IPS-18a (cell line): ENCODE results near the gene C1orf52.

ENCODE experiments used
- H3K27ac ChIP-seq: one replicate; pipeline ENCODE4 v1.5.1; 2013; ENCODE audit warnings: low read length
- H3K27me3 ChIP-seq: one replicate; pipeline ENCODE4 v1.6.1; 2013; ENCODE audit warnings: mild to moderate bottlenecking, low read length; ENCODE audit not compliant: control insufficient read depth, insufficient read depth
- H3K36me3 ChIP-seq: one replicate; pipeline ENCODE4 v1.6.1; 2013; ENCODE audit warnings: low read depth, low read length; ENCODE audit not compliant: control insufficient read depth
- H3K4me1 ChIP-seq: one replicate; pipeline ENCODE4 v1.6.1; 2013; ENCODE audit warnings: low read depth, low read length; ENCODE audit not compliant: control insufficient read depth
- H3K4me3 ChIP-seq: one replicate; pipeline ENCODE4 v1.5.1; 2013; ENCODE audit warnings: low read length
- H3K9ac ChIP-seq: one replicate; pipeline ENCODE4 v1.6.1; 2013; ENCODE audit warnings: mild to moderate bottlenecking, low read length, moderate library complexity
- H3K9me3 ChIP-seq: one replicate; pipeline ENCODE4 v1.6.1; 2013; ENCODE audit warnings: low read depth, low read length; ENCODE audit not compliant: control insufficient read depth

C1orf52 gene

GRCh38 chr1:85290826-85291225, 31.4 kb upstream of the C1orf52 start:
- no peak overlapping the region for H3K27ac ChIP-seq

GRCh38 chr1:85289848-85290335, 30.4 kb upstream of the C1orf52 start:
- Histone ChIP-seq H3K9me3 (no peaks in the 10 kb centered on the region), H3K36me3 (no peaks in the 10 kb centered on the region), H3K27ac (no peak overlapping the region), H3K4me1 (no peaks in the 10 kb centered on the region), H3K27me3 (no peaks in the 10 kb centered on the region), H3K9ac (no peak overlapping the region), H3K4me3 (no peak overlapping the region)

More at GRCh38 chr1:85290826-85291225, 31.4 kb upstream of the C1orf52 start:
- Histone ChIP-seq H3K4me3 (no peak overlapping the region), H3K9me3 (no peaks in the 10 kb centered on the region), H3K9ac (no peak overlapping the region), H3K27me3 (no peaks in the 10 kb centered on the region), H3K36me3 (no peaks in the 10 kb centered on the region), H3K4me1 (no peaks in the 10 kb centered on the region)

GRCh38 chr1:85289207-85289847, 29.9 kb upstream of the C1orf52 start:
- H3K27ac ChIP-seq: no peak overlapping the region
- H3K9me3 ChIP-seq: no peaks in the 10 kb centered on the region
- no peak overlapping the region for H3K9ac ChIP-seq

GRCh38 chr1:85284202-85284601, 24.7 kb upstream of the C1orf52 start:
- H3K4me1 ChIP-seq: peaks cover 4% of the 10 kb centered on the region
- no peak overlapping the region for H3K4me3 ChIP-seq
- H3K36me3 ChIP-seq: no peaks in the 10 kb centered on the region
- no peaks in the 10 kb centered on the region for H3K9me3 ChIP-seq
- no peak overlapping the region for H3K27ac ChIP-seq
- no peak overlapping the region for H3K9ac ChIP-seq
- no peaks in the 10 kb centered on the region for H3K27me3 ChIP-seq

More at GRCh38 chr1:85289207-85289847, 29.9 kb upstream of the C1orf52 start:
- H3K36me3 ChIP-seq: no peaks in the 10 kb centered on the region
- H3K4me1 ChIP-seq: no peaks in the 10 kb centered on the region
- no peaks in the 10 kb centered on the region for H3K27me3 ChIP-seq
- no peak overlapping the region for H3K4me3 ChIP-seq

GRCh38 chr1:85283475-85284199, 24.2 kb upstream of the C1orf52 start:
- no peak overlapping the region for H3K4me3 ChIP-seq
- H3K27ac ChIP-seq: no peak overlapping the region

GRCh38 chr1:85282424-85282823, 23.0 kb upstream of the C1orf52 start:
- H3K4me3 ChIP-seq: no peak overlapping the region
- H3K27me3 ChIP-seq: no peaks in the 10 kb centered on the region
- H3K9ac ChIP-seq: no peak overlapping the region
- H3K27ac ChIP-seq: no peak overlapping the region
- H3K36me3 ChIP-seq: no peaks in the 10 kb centered on the region
- peaks cover 4% of the 10 kb centered on the region for H3K4me1 ChIP-seq
- no peaks in the 10 kb centered on the region for H3K9me3 ChIP-seq

More at GRCh38 chr1:85283475-85284199, 24.2 kb upstream of the C1orf52 start:
- peaks cover 4% of the 10 kb centered on the region for H3K4me1 ChIP-seq
- no peak overlapping the region for H3K9ac ChIP-seq
- H3K27me3 ChIP-seq: no peaks in the 10 kb centered on the region
- no peaks in the 10 kb centered on the region for H3K9me3 ChIP-seq
- H3K36me3 ChIP-seq: no peaks in the 10 kb centered on the region

- no peaks in the 10 kb centered on the region for H3K27me3 ChIP-seq
- H3K27ac ChIP-seq: no peak overlapping the region
- H3K9ac ChIP-seq: no peak overlapping the region
- no peaks in the 10 kb centered on the region for H3K36me3 ChIP-seq
- no peak overlapping the region for H3K4me3 ChIP-seq
- H3K4me1 ChIP-seq: peaks cover 7% of the 10 kb centered on the region
- no peaks in the 10 kb centered on the region for H3K9me3 ChIP-seq
These were observed 21.2 kb upstream of the C1orf52 start for GRCh38 chr1:85280636-85281035.

- Histone ChIP-seq H3K36me3 (no peaks in the 10 kb centered on the region), H3K9ac (no peak overlapping the region), H3K4me3 (no peak overlapping the region), H3K27me3 (no peaks in the 10 kb centered on the region), H3K27ac (no peak overlapping the region), H3K9me3 (no peaks in the 10 kb centered on the region), H3K4me1 (peaks cover 16% of the 10 kb centered on the region)
These were observed 20.1 kb upstream of the C1orf52 start for GRCh38 chr1:85279458-85280080.

- Histone ChIP-seq H3K9ac (no peak overlapping the region), H3K27me3 (no peaks in the 10 kb centered on the region), H3K36me3 (no peaks in the 10 kb centered on the region), H3K4me3 (no peak overlapping the region), H3K27ac (no peak overlapping the region), H3K4me1 (peaks cover 21% of the 10 kb centered on the region), H3K9me3 (no peaks in the 10 kb centered on the region)
These were observed 19.4 kb upstream of the C1orf52 start for GRCh38 chr1:85278853-85279314.

GRCh38 chr1:85277802-85278201, 18.3 kb upstream of the C1orf52 start:
- Histone ChIP-seq H3K27me3 (no peaks in the 10 kb centered on the region), H3K36me3 (no peaks in the 10 kb centered on the region), H3K9me3 (no peaks in the 10 kb centered on the region), H3K27ac (no peak overlapping the region), H3K4me3 (no peak overlapping the region), H3K9ac (no peak overlapping the region), H3K4me1 (peaks cover 21% of the 10 kb centered on the region)

- Histone ChIP-seq H3K9ac (peak overlapping the region; percentile 43), H3K9me3 (no peaks in the 10 kb centered on the region), H3K27me3 (no peaks in the 10 kb centered on the region), H3K36me3 (no peaks in the 10 kb centered on the region), H3K27ac (peak overlapping the region; percentile 18), H3K4me3 (peak overlapping the region; percentile 79), H3K4me1 (peaks cover 18% of the 10 kb centered on the region)
These were observed 17.6 kb upstream of the C1orf52 start for GRCh38 chr1:85276978-85277639.
